ENCODE measurements around the gene GULP1.

- peak; percentile 70 to 78 for TF ChIP-seq CTCF (conservative IDR thresholded peaks at IDR 0.05; ENCODE audit: low read depth in 2 of 2)
- TF ChIP-seq EZH2phosphoT487 (IDR thresholded peaks at IDR 0.05; ENCODE audit: unreplicated experiment): no peak
- TF ChIP-seq ZNF114 (CRISPR knock-in tag; IDR thresholded peaks at IDR 0.05): no peak
- no peak for TF ChIP-seq POLR2AphosphoS5 (IDR thresholded peaks at IDR 0.05; ENCODE audit: low read depth)
- no peak for TF ChIP-seq CREB1 (CRISPR knock-in tag; IDR thresholded peaks at IDR 0.05; ENCODE audit: low read depth)
- TF ChIP-seq REST (IDR thresholded peaks at IDR 0.05; ENCODE audit: unreplicated experiment): no peak
- no peak for TF ChIP-seq STAT1 (IDR thresholded peaks at IDR 0.05; ENCODE audit: unreplicated experiment)
- no peak for TF ChIP-seq EZH2 (IDR thresholded peaks at IDR 0.05; ENCODE audit: low read depth, unreplicated experiment)
- TF ChIP-seq NANOG (IDR thresholded peaks at IDR 0.05; ENCODE audit: borderline replicate concordance): no peak
These were observed 232.9 kb downstream of the GULP1 start for GRCh38 chr2:188524519-188525113.

All from GM23338 (cell line).